HG03439 (cell line): ENCODE results near the gene ISLR2.
"Not testable (repeated sequence)": the region's sequence is repeated elsewhere in the genome, so short reads cannot be mapped to it uniquely, and the experiment has no call there.

Experiments used
- ATAC-seq: cut with Tn5 transposase; IDR thresholded peaks from one replicate; pipeline ENCODE4 v1.9.1; 2021; ENCODE audit warnings: mild to moderate bottlenecking, moderate library complexity; ENCODE audit not compliant: unreplicated experiment

Gene ISLR2

GRCh38 chr15:74130155-74130848 lies at the start of gene ISLR2:
Gene ISLR2 (plus strand): TSS chr15:74130586. CDS start chr15:74132755, 2,169 bp downstream.
- ATAC-seq, result no peak

- not testable (repeated sequence) for ATAC-seq
Observed at GRCh38 chr15:74082450-74082849, 47.9 kb upstream of the ISLR2 start, which contains the start of gene GOLGA6A. Gene GOLGA6A (minus strand): TSS chr15:74082550. CDS start chr15:74082509, 41 bp downstream.

GRCh38 chr15:74094567-74094966 lies 35.8 kb upstream of the ISLR2 start:
- ATAC-seq, result not testable (repeated sequence)

- not testable (repeated sequence) for ATAC-seq
Observed at GRCh38 chr15:74095610-74096009, 34.8 kb upstream of the ISLR2 start.

GRCh38 chr15:74096753-74097474 lies 33.5 kb upstream of the ISLR2 start:
- not testable (repeated sequence) for ATAC-seq

GRCh38 chr15:74099963-74100733 lies 30.2 kb upstream of the ISLR2 start:
- ATAC-seq, result peak; percentile 87

GRCh38 chr15:74108111-74108510 lies 22.3 kb upstream of the ISLR2 start:
- no peak for ATAC-seq

GRCh38 chr15:74108611-74109010 lies 21.8 kb upstream of the ISLR2 start:
- not testable (repeated sequence) for ATAC-seq

GRCh38 chr15:74109713-74110112 lies 20.7 kb upstream of the ISLR2 start:
- ATAC-seq, result no peak

GRCh38 chr15:74120426-74120825 lies 10.0 kb upstream of the ISLR2 start:
- ATAC-seq, result no peak

- no peak for ATAC-seq
Observed at GRCh38 chr15:74121039-74121438, 9.3 kb upstream of the ISLR2 start.

- ATAC-seq, result no peak
Observed at GRCh38 chr15:74121858-74122257, 8.5 kb upstream of the ISLR2 start.

- ATAC-seq, result no peak
Observed at GRCh38 chr15:74122403-74123130, 7.8 kb upstream of the ISLR2 start.

GRCh38 chr15:74123131-74123429 lies 7.3 kb upstream of the ISLR2 start:
- no peak for ATAC-seq

GRCh38 chr15:74123658-74124057 lies 6.7 kb upstream of the ISLR2 start:
- no peak for ATAC-seq

- no peak for ATAC-seq
Observed at GRCh38 chr15:74124196-74124595, 6.2 kb upstream of the ISLR2 start.

- ATAC-seq, result no peak
Observed at GRCh38 chr15:74124759-74125158, 5.6 kb upstream of the ISLR2 start.

- no peak for ATAC-seq
Observed at GRCh38 chr15:74127255-74127953, 3.0 kb upstream of the ISLR2 start.

GRCh38 chr15:74127954-74128784 lies 2.2 kb upstream of the ISLR2 start:
- no peak for ATAC-seq
